Right cardiac atrium (tissue), 5 donors: ENCODE measurements around the gene SBNO2. TPM values are rescaled to one million over a fixed set of nuclear protein-coding genes. Genes with fewer than 3 reads are reported as not detected.

ENCODE experiments used
- ATAC-seq, 2 donors: fragments of 200-7000 bp; cut with Tn5 transposase; one replicate each; pipeline versions ENCODE4 v1.8.0 to v1.9.1; 2020; ENCODE audit warnings: moderate library complexity in 2 of 2, mild to moderate bottlenecking in 1 of 2
- DNase-seq, 3 donors: peaks; one replicate each; pipeline ENCODE4 v3.0.0-alpha.2; 2020
- H3K27ac ChIP-seq: one replicate; pipeline ENCODE4 v1.5.1; 2013; ENCODE audit warnings: mild to moderate bottlenecking, low read length, control low read depth, moderate library complexity
- H3K27me3 ChIP-seq: one replicate; pipeline ENCODE4 v1.6.1; 2013; ENCODE audit not compliant: control insufficient read depth, insufficient read depth
- H3K4me1 ChIP-seq: one replicate; pipeline ENCODE4 v1.6.1; 2013; ENCODE audit warnings: low read length; ENCODE audit not compliant: control insufficient read depth, insufficient read depth
- H3K4me3 ChIP-seq: one replicate; pipeline ENCODE4 v1.5.1; 2013; ENCODE audit warnings: low read length, control low read depth
- H3K9me3 ChIP-seq: one replicate; pipeline ENCODE4 v1.6.1; 2013; ENCODE audit warnings: low read length; ENCODE audit not compliant: control insufficient read depth
- WGBS: extraction: QIAGEN DNeasy Blood & Tissue Kit; methylation state at CpG from one replicate; pipeline ENCODE4 v1.1.7; 2013; 5-methylcytosine and 5-hydroxymethylcytosine counted together
- intact Hi-C, 4 donors: fragments of 100-400 bp; cut with DNase I; formaldehyde crosslinking; loops; one replicate each; pipeline versions ENCODE4 v1.11.0 to v1.14.0; 2022 to 2023
- polyA plus RNA-seq: library from polyadenylated mRNA; stranded (reverse); fragments of 200-250 nt; gene quantifications from one replicate; pipeline ENCODE4 v1.2.3, GENCODE V29; 2013
- total RNA-seq, 4 donors: library from RNA; stranded (reverse); fragmentation: NEBNext Ultra II Directional; extraction: Animal tissue kit (Norgen Biotek cat#: 25700); gene quantifications; one replicate each; pipeline ENCODE4 v1.2.1, GENCODE V29; 2021
- donor health status: healthy with polysubstance abuse.
- donor health status: DM: no; HTN: yes; CAD: no.
- donor health status: DM: no; HTN: no; CAD: no.
- donor health status: DM: no; HTN: yes; CAD: no; lungs with severe emphysema.
- donor health status: DM: yes; HTN: yes; CAD: no.

SBNO2 gene
- total and polyA plus RNA-seq, 5 donors = 13.4 to 44.5 (median 20.3) TPM

DNA sequence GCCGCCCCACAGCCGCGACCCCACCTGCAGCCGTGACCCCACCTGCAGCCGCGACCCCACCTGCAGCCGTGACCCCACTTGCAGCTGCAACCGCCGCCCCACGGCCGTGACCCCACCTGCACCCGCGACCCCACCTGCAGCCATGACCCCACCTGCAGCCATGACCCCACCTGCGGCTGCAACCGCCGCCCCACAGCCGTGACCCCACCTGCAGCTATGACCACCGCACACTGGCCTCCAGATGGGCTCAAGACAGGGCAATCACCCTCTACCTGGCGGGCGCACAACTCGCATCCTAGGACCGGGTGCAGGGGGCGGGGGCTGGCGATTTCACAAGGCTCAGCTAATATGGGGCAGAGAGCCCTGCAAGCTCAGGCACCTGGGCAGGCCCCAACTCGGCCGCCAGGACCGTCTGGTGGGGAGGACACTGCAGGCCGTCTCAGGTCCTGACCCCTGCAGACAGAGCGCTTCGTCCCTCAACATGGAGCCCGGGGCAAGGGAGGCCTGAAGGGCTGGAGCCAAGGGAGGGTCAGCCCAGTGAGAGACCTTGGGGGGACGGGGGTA lies 15.1 kb downstream of the SBNO2 start:
- Histone ChIP-seq H3K4me3 (no peak overlapping the region), H3K27ac (no peak overlapping the region), H3K4me1 (peaks cover 13% of the 10 kb centered on the region), H3K27me3 (no peaks in the 10 kb centered on the region), H3K9me3 (no peaks in the 10 kb centered on the region)
- ATAC-seq = no peak
- peak in 2 of 3 donors; percentile 39 to 46 for DNase-seq
- whole genome bisulfite sequencing = 95% methylated on average over 32 of the region's 32 CpGs
- intact Hi-C loops = no loop called here

DNA sequence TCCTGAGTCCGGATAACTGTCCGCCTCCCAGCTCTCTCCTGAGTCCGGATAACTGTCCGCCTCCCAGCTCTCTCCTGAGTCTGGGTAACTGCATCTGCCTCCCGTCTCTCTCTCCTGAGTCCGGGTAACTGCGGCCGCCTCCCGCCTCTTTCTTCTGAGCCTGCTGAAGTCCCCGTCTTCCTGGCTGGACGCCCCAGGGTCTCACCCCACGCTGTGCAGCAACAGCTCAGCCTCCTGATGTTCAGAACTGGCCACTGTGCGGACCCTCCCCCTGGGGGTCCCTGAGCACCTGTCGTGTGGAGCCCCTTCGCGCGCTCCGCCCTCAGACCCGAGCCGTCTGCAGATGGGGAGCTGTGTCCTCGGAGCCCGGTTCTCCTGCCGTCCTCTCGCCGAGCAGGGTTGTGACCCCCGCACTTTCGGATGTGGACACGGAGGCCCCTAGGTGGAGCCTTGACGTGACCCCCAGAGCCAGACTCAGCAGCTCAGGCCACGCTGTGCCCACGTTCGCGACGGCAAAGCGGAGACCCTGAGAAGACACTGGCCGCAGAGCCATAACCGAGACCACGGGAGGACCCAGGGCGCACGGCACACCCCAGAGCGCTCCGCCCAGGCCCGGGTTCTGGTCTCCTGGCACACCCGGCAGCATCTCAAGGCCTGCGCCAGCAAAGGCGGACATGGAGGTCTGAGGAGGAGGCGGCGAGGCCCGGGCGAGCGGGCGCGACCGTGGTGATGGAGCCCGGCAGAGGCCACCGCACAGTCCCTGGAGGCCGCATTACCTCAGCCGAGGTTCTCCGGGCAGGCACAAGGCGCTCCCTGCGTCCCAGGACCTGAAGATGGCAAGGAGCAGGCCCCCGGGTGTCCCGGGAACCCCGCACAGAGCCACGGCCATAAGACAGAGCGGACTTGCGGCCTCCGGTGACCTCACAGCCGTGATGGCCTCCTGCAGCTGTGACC lies 15.9 kb downstream of the SBNO2 start:
- ATAC-seq (no peak), DNase-seq (peak in 2 of 3 donors; percentile 52 to 67)
- H3K9me3 ChIP-seq = no peaks in the 10 kb centered on the region
- 95% methylated on average over 69 of the region's 69 CpGs for WGBS
- no peak overlapping the region for H3K4me3 ChIP-seq
- intact Hi-C loops = no loop called here
- no peaks in the 10 kb centered on the region for H3K27me3 ChIP-seq
- H3K4me1 ChIP-seq = peaks cover 13% of the 10 kb centered on the region
- no peak overlapping the region for H3K27ac ChIP-seq

DNA sequence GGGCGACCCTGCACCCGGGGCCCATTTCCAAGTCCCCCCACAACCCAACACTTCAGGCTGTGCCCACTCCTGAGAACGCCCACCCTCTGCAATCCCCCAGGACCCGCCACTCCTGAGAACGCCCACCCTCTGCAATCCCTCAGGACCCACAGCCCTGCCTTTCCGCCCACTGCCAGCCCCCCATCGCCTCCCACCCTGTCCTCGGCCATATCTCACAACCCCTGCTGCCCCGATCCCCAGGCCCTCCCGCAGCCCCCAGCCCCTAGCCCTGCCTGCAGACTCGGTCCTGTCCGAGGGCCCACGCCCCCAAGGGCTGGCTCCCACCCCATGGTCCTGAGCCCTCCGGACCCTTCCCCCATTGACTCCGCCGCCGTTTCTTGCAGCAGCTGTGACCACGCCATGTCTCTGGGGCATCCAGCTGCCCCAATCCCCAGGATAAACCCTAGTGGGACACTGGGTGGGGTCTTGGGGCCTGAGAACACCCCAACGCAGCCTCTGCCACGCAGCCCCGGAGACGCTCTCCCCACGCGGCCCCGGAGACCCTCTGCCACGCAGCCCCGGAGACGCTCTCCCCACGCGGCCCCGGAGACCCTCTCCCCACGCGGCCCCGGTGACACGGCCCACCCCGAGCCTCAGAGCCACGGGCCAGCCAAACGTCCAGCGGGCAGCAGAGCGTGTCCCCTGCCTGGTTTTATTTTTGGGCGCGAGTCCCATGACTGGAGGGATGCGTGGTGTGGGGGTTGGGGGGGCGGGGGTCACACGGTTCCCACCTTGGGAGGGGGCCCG lies 17.0 kb downstream of the SBNO2 start:
- H3K27ac ChIP-seq = no peak overlapping the region
- intact Hi-C loops = no loop called here

DNA sequence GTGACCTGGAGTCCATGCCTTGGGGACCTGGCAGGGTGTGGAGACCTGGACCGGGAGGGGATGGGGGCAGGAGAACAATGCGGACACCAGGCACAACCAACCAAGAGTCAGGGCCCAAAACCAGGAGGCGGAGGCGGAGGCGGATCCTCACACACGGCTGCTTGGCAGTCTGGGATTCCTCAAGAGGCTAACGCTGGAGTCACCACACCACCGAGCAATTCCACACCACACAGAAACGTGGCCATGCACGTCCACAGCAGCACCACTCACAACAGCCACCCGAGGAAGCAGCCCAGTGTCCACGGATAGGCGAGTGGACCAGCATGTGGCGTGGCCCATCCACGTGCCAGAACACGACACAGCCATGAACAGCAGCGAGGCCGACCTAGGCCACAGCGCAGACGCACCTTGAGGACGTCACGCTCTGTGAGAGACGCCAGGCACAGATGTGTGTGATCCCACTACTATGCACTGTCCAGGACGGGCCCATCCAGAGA lies 17.7 kb downstream of the SBNO2 start:
- H3K4me1 ChIP-seq = peaks cover 18% of the 10 kb centered on the region
- intact Hi-C loops = no loop called here
- no peaks in the 10 kb centered on the region for H3K9me3 ChIP-seq
- H3K4me3 ChIP-seq = no peak overlapping the region
- no peaks in the 10 kb centered on the region for H3K27me3 ChIP-seq
- 87% methylated on average over 24 of the region's 24 CpGs for WGBS
- no peak for ATAC-seq
- DNase-seq = peak; percentile 65 to 72 (median 71)
- no peak overlapping the region for H3K27ac ChIP-seq

More for the DNA sequence above, 17.0 kb downstream of the SBNO2 start:
- H3K27me3 ChIP-seq = no peaks in the 10 kb centered on the region
- H3K4me3 ChIP-seq = no peak overlapping the region
- WGBS = 93% methylated on average over 46 of the region's 46 CpGs
- DNase-seq = peak; percentile 17 to 62 (median 59)
- no peak for ATAC-seq
- peaks cover 15% of the 10 kb centered on the region for H3K4me1 ChIP-seq
- H3K9me3 ChIP-seq = no peaks in the 10 kb centered on the region

DNA sequence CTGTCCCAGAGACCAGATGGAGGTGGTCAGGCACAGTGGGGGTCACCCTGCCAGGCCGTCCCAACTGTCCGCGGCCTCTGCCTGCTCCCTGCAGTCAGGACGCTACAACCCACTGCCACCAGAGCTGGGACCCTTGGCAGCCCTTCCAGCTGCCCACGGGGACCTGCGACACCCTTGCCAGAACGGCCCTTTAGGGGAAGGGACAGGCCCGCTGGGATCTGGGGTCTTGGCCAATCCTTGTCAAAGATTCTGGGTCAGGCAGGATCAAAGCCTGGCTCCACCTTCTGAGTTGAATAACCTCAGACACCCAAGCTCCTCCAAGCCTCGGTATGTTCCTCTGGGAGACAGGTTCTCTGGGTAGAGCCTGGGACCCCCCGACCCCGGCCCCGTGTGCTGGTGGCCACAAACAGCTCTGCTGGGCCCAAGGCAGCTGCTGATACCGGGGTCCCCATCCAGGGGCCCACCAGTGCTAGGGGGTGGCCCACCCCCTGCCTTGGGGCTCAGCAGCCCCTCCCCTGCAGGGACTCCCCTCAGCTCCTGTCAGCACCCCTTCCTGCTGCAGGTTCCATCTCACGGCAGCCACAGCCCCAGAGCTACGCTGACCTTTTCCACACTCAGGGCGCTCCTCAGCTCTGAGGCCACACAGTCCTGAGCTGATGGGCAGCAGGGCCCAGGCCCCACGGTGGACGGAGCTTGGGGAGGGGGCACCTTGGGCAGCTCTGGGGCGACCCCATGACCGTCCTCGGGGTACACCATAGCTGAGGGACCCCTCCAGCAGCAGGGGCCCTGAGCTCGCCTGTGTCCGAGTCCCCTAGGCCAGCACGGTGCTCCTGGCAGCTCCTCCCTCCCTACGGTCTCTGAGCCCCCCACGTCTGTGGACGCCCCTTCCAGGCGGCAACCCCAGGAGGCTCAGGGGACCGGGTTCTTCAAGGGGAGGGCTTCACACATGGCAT lies 18.4 kb downstream of the SBNO2 start:
- H3K27ac ChIP-seq = peak overlapping the region; percentile 55
- ATAC-seq = peak; percentile 2 to 9
- H3K27me3 ChIP-seq = no peaks in the 10 kb centered on the region
- no peak overlapping the region for H3K4me3 ChIP-seq
- peaks cover 21% of the 10 kb centered on the region for H3K4me1 ChIP-seq
- WGBS = 72% methylated on average over 29 of the region's 29 CpGs
- peak in 2 of 3 donors; percentile 35 to 56 for DNase-seq
- no peaks in the 10 kb centered on the region for H3K9me3 ChIP-seq
- intact Hi-C loops = no loop called here

DNA sequence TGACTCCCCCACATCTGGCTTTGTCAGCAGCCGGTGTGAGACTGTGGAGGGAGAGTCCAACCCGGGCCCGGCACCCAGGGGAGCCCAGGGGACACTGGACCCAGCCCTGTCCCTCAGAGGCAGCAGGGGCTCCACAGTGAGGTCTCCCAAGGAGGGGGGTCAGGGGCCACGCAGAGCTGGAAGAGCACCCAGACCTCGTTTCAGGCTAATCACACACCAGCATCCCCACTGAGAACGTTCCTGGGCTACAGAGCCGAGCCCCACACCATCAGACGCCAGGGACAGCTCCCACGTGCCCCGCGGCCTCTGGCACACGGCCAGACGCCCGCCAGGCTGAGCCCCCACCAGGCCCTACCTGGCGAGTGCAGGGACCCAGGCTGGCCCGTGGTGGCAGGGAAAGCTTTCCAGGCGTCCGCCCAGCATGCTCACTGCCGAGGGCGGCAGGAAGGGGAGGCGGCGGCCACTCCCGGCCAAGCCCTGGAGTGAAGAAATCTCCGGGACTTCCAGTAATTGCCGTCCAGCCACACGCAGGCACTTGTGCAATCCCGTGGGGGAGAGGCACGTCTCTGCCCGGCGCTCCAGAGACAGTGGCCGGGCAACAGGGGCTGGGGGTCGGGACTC lies 19.2 kb downstream of the SBNO2 start:
- no peak overlapping the region for H3K4me3 ChIP-seq
- WGBS = 8% methylated on average over 32 of the region's 32 CpGs
- peaks cover 23% of the 10 kb centered on the region for H3K4me1 ChIP-seq
- H3K27me3 ChIP-seq = no peaks in the 10 kb centered on the region
- peak; percentile 84 for ATAC-seq
- peak; percentile 94 to 96 (median 94) for DNase-seq
- intact Hi-C loops = no loop called here
- H3K9me3 ChIP-seq = no peaks in the 10 kb centered on the region
- peak overlapping the region; percentile 55 for H3K27ac ChIP-seq

DNA sequence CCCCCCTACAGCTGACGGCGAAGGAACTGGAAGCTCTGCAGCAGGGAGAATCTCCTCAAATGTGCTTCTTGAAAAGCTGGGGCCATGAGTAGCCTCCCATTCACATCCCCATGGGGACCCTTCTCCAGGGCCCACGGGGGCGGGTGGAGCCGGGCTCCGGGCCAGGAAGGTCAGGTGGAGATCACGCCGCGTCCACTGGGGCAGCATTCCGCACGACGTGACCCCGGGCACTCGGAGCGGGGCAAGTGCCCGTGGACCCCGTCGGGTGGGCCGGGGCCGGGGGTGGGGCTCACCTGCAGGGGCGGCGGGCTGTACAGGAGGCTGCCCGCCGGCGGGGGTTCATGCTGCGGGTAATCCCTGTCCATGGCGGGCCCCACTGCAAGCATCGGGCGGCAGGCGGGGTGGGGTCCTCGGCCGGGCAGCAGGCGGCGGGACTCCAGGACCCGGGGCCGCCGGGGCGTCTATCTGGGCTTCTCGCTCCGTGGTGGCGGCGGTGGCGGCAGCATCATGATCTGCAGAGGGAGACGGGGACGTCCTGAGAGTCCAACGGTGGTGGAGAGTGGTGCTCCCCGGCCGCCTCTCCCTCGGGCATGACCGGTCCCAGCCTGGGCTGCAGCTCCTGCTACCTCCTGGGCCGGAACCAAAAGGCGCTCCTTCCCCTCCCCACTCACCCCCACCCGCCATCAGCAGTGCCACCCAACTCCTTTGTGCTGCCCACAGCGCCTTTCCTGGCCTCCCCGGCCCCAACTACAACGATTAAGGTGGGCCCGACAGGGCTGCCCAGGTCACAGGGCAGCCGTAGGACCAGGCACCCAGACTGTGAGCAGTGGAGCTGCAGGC lies 20.0 kb downstream of the SBNO2 start:
- WGBS = 92% methylated on average over 58 of the region's 58 CpGs
- intact Hi-C loops = no loop called here
- no peak for ATAC-seq

DNA sequence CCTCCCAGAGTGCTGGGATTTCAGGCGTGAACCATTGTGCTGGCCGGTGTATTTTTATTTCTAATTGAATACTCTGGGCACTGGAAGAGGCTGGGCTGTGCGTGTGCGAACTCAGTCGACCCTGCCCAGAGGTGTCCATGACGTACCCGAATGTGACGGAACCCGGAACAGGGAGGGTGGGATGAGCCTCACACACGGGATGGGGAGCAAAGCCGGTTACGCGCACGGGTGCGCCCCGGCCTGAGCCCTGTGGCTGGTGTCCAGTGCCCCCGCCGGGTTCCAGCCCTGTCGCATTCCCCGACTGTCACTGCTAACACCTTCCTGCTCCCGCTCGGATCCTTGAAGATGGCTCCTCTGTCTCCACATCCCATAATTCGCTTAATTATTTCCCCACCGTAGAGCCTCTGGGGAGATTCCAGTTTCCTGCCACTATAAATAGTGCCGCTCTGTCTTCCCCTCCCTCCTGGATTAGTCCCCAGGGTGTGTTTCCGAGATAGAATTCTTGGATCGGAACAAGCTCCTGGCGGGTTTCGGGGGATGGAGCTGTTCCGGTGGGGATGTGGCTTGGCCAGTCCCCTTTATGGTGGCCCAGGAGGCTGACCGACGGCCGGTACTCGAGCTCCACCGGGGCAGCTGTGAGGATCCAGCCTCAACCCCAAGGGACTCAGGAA lies 22.0 kb downstream of the SBNO2 start:
- Histone ChIP-seq H3K27me3 (no peaks in the 10 kb centered on the region), H3K4me3 (no peak overlapping the region), H3K4me1 (peaks cover 23% of the 10 kb centered on the region), H3K9me3 (no peaks in the 10 kb centered on the region), H3K27ac (peak overlapping the region; percentile 46)
- intact Hi-C loops = no loop called here
- ATAC-seq (peak; percentile 48 to 74), DNase-seq (peak; percentile 80 to 87 (median 82))
- WGBS = 29% methylated on average over 35 of the region's 35 CpGs

More for the DNA sequence above, 20.0 kb downstream of the SBNO2 start:
- DNase-seq = peak in 1 of 3 donors; percentile 70
- Histone ChIP-seq H3K4me3 (no peak overlapping the region), H3K9me3 (no peaks in the 10 kb centered on the region), H3K4me1 (peaks cover 23% of the 10 kb centered on the region), H3K27ac (peak overlapping the region; percentile 10), H3K27me3 (no peaks in the 10 kb centered on the region)
